Measurements from ENCODE around the gene CCDC78.

The CCDC78 gene

DNA sequence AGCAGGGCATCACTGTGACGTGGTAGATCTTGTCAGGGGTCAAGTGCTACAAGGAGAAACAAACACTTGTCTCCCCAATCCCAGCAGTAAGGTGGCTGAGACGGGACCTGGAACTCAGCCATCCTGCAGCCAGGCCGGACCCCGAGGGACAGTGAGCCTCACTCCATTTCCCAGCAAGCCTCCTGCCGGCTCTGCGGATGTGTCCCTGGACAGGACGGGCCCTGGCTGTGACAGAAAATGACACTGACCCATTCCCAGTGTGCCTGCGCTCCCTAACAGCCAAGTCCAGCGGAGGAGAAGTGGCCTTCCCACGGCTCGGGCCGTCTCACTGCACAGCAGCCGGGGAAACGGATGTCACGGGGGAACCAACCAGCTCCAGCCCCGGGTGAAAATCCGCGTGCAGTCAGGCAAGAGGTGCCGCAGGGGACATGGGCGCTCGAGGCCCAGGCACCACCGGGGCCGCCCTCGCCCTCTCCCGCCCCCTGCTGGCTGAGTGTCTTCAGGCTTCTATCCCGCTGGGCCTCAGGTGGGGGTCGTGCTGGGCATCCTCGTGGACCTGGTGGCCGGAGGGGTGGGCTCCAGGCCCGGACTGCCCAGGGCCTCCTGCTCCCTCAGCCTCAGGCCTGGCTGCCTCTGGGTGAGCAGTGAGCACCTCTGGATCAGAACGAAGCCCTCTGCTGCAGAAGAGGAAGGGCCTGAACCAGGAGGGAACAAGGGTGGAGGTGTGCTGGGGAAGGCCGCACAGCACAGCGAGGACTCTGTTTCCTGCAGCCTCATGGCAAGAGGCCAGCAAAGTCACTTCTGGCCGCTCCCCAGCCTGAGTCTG lies 7.4 kb upstream of the CCDC78 start:
- no peak for FAIRE-seq
- DNase-seq (ENCODE audit: insufficient read length, low spot score): no peak
- TF ChIP-seq POLR2AphosphoS5 (IDR thresholded peaks at IDR 0.05; ENCODE audit: low read depth, low read length) (no peak), PAX5 (IDR thresholded peaks at IDR 0.05; ENCODE audit: insufficient read depth, low read length, severe bottlenecking) (no peak), TAF1 (IDR thresholded peaks at IDR 0.05; ENCODE audit: low read depth, low read length) (no peak), POLR2A (IDR thresholded peaks at IDR 0.05; ENCODE audit: low read depth, low read length) (no peak), POU2F2 (IDR thresholded peaks at IDR 0.05; ENCODE audit: low read depth, low read length) (no peak), SPI1 (IDR thresholded peaks at IDR 0.05; ENCODE audit: low read depth, low read length) (no peak)

DNA sequence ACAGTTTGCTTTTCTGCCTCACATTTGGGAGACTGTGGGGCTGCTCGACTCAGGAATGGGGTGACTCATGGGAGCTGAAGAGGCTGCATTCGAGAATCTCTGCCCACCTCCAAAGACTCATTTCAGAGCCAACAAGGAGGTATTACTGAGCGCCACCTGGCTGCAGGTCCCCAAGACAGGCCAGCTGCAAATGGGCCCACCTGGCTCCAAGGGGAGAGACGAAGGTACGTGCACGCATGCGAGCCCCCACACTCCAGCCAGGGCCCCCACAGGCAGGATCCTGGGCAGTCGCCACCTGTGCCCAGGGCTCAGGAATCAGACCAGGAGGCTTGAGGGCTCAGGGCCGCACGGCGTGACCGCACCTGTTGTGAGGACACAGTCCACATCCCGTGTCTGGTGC lies 6.7 kb upstream of the CCDC78 start:
- DNase-seq (ENCODE audit: insufficient read length, low spot score): no peak
- no peak for TF ChIP-seq POLR2A (IDR thresholded peaks at IDR 0.05; ENCODE audit: low read depth, low read length)
- TF ChIP-seq POLR2AphosphoS5 (IDR thresholded peaks at IDR 0.05; ENCODE audit: low read depth, low read length): no peak
- TF ChIP-seq TAF1 (IDR thresholded peaks at IDR 0.05; ENCODE audit: low read depth, low read length): no peak
- no peak for TF ChIP-seq POU2F2 (IDR thresholded peaks at IDR 0.05; ENCODE audit: low read depth, low read length)
- no peak for TF ChIP-seq SPI1 (IDR thresholded peaks at IDR 0.05; ENCODE audit: low read depth, low read length)
- TF ChIP-seq PAX5 (IDR thresholded peaks at IDR 0.05; ENCODE audit: insufficient read depth, low read length, severe bottlenecking): no peak
- no peak for FAIRE-seq

DNA sequence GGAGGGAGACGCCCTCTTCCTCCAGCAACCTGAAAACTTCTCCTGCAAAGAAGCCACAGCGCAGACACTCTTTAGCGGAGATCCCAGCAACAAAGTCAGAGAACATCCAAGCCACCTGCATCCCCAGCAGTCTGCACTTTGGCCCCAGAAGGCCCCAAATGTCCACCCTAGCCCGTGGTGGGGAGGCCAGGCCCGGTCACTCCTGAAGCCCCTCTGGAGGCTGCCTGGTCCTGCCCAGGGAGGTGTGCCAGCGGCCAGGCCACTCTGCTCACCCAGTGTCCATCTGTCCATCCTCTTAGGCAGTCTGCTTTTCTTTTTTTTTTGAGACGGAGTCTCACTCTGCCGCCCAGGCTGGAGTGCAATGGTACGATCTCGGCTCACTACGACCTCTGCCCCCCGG lies 6.1 kb upstream of the CCDC78 start:
- no peak for TF ChIP-seq POLR2A (IDR thresholded peaks at IDR 0.05; ENCODE audit: low read depth, low read length)
- no peak for TF ChIP-seq POLR2AphosphoS5 (IDR thresholded peaks at IDR 0.05; ENCODE audit: low read depth, low read length)
- no peak for TF ChIP-seq POU2F2 (IDR thresholded peaks at IDR 0.05; ENCODE audit: low read depth, low read length)
- no peak for TF ChIP-seq TAF1 (IDR thresholded peaks at IDR 0.05; ENCODE audit: low read depth, low read length)
- no peak for TF ChIP-seq SPI1 (IDR thresholded peaks at IDR 0.05; ENCODE audit: low read depth, low read length)
- no peak for TF ChIP-seq PAX5 (IDR thresholded peaks at IDR 0.05; ENCODE audit: insufficient read depth, low read length, severe bottlenecking)
- no peak for FAIRE-seq
- DNase-seq (ENCODE audit: insufficient read length, low spot score): no peak

DNA sequence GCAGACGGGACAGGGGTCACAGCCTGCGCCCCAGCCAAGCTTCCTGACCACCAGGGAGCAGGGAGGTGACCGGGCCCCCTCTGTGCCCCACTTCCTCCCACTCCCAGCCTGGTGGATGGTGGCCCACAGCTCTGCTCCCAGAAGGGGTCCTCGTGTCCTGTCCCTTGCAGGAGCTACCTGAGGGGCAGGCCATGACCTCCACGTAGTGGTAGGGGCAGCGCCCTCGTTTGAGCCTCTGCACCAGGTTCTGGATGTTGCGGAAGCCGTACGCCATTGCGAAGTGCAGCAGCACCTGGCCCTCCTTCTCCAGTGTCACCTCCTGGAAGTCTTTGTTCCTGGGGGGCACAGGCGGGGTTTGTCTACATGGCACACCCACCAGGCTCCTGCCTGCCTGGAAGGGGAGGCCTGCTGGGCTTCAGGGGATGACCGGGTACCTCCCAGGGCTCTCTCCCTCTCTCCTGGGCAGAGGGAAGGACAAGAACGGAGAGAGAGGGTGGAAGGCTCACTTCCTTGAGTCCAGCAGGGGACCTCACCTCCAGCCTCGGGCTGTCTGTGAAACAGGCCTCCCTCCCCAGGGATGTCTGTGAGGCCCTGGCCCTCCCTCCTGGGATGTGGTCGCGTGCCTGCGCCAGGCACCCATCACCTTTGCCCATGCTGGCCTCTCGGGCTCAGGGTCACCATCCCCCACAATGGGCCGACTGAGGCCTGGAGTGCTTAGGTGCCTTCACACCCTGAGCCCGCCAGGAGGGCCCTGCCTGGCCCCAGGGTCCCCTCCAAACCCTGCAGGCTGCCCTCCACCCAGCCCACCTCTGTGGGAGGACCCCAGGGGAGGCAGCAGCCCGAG lies 4.6 kb upstream of the CCDC78 start:
- no peak for FAIRE-seq
- no peak for DNase-seq (ENCODE audit: insufficient read length, low spot score)
- TF ChIP-seq POU2F2 (IDR thresholded peaks at IDR 0.05; ENCODE audit: low read depth, low read length): no peak
- no peak for TF ChIP-seq POLR2A (IDR thresholded peaks at IDR 0.05; ENCODE audit: low read depth, low read length)
- TF ChIP-seq SPI1 (IDR thresholded peaks at IDR 0.05; ENCODE audit: low read depth, low read length): no peak
- no peak for TF ChIP-seq PAX5 (IDR thresholded peaks at IDR 0.05; ENCODE audit: insufficient read depth, low read length, severe bottlenecking)
- no peak for TF ChIP-seq TAF1 (IDR thresholded peaks at IDR 0.05; ENCODE audit: low read depth, low read length)
- TF ChIP-seq POLR2AphosphoS5 (IDR thresholded peaks at IDR 0.05; ENCODE audit: low read depth, low read length): no peak

DNA sequence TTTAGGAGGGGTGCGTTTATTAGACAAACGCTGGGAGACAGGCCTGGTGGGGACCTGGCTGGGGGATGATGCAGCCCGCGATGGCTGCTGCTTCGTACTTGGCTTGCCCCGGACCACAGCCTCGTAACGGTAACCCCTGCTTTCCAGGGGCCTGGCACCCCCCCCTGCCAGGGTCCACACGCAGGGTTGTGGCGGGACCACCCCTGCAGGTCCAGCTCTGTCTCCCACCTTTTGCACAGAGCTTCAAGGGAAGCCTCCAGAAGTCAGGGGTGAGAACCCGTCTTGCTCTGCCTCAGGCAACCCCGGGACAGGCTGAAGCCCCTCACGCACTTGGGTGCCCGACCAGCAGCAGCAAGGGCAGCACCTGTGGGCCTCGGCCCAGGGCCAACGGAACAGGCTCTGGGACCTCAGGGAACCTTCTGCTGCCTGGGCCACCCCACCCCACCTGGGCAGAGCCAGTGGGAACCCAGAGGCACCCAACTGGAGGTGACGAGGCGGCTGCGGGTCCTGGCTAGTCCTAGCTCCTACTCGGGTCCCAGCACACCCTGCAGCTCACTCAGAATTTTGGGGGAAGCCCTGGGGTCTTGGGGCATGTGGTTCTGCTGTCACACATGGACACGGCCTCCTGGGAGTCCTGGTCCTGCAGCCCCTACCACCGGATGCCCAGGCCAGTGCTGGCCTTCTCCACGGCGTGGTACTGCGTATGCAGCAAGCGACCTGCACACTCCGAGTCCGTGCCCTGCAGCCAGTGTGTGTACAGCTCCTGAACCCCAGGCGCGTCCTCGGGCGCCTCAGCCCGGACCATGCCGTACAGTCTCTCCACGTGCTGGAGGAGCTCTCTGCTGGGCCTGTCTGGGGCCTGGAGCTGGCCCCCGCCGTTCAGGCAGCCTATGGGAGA lies 3.8 kb upstream of the CCDC78 start:
- no peak for FAIRE-seq
- no peak for DNase-seq (ENCODE audit: insufficient read length, low spot score)
- TF ChIP-seq PAX5 (IDR thresholded peaks at IDR 0.05; ENCODE audit: insufficient read depth, low read length, severe bottlenecking): no peak
- no peak for TF ChIP-seq POU2F2 (IDR thresholded peaks at IDR 0.05; ENCODE audit: low read depth, low read length)
- no peak for TF ChIP-seq POLR2AphosphoS5 (IDR thresholded peaks at IDR 0.05; ENCODE audit: low read depth, low read length)
- TF ChIP-seq SPI1 (IDR thresholded peaks at IDR 0.05; ENCODE audit: low read depth, low read length): no peak
- TF ChIP-seq TAF1 (IDR thresholded peaks at IDR 0.05; ENCODE audit: low read depth, low read length): no peak
- TF ChIP-seq POLR2A (IDR thresholded peaks at IDR 0.05; ENCODE audit: low read depth, low read length): no peak

DNA sequence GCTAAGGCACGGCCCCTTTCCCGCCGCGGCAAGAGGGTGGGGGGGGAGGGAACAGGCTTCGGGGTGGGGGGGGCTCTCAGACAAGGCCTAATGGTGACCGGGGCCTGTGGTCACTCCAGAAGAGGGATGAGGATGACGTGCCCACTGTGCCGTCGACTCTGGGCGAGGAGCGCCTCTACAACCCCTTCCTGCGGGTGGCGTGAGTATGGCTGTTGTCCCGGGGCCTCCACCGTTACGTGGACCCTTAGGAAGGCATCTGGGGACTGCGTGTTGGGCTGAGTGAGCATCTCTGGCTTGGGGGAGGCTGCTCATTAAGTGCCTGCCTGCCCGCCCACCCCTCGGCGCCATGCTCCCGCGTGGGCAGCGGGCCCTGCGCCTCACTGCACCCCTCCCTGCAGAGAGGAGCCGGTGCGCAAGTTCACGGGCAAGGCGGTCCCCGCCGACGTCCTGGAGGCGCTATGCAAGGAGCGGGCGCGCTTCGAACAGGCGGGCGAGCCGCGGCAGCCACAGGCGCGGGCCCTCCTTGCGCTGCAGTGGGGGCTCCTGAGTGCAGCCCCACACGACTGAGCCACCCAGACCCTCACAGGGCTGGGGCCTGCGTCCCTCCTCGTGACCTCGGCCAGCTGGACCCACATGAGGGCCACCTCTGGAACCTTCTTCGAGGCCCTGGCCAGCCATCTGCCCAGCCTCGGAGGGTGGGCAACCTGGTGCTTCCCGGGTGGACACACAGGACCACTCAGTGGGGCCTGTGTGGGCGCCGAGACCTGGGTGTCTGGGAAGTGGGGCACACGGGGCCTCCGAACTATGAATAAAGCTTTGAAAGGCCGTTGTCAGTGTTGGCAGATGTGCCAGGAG lies 2.9 kb upstream of the CCDC78 start:
- no peak for TF ChIP-seq SPI1 (IDR thresholded peaks at IDR 0.05; ENCODE audit: low read depth, low read length)
- no peak for TF ChIP-seq POLR2A (IDR thresholded peaks at IDR 0.05; ENCODE audit: low read depth, low read length)
- TF ChIP-seq POU2F2 (IDR thresholded peaks at IDR 0.05; ENCODE audit: low read depth, low read length): no peak
- TF ChIP-seq PAX5 (IDR thresholded peaks at IDR 0.05; ENCODE audit: insufficient read depth, low read length, severe bottlenecking): no peak
- no peak for TF ChIP-seq TAF1 (IDR thresholded peaks at IDR 0.05; ENCODE audit: low read depth, low read length)
- no peak for TF ChIP-seq POLR2AphosphoS5 (IDR thresholded peaks at IDR 0.05; ENCODE audit: low read depth, low read length)
- FAIRE-seq (no peak), DNase-seq (ENCODE audit: insufficient read length, low spot score) (no peak)

GRCh38 chr16:728131-728889 lies 2.1 kb upstream of the CCDC78 start:
- TF ChIP-seq POLR2A (IDR thresholded peaks at IDR 0.05; ENCODE audit: low read depth, low read length) (0 out of 2 replicates have a peak, but pooled peaks have one; percentile 25), SPI1 (IDR thresholded peaks at IDR 0.05; ENCODE audit: low read depth, low read length) (no peak)
- FAIRE-seq: peak; percentile 96
- DNase-seq (ENCODE audit: insufficient read length, low spot score): peak; percentile 83
